Mesothelial cell of epicardium (in vitro differentiated cells): Measurements from ENCODE around the gene PDE6G. TPM values are rescaled to one million over a fixed set of nuclear protein-coding genes. Genes with fewer than 3 reads are reported as not detected.
A peak's percentile ranks its signal among the peaks of the same experiment; 100 is the strongest.

Source experiments
- DNase-seq, 2 experiments: peaks; one replicate each; pipeline ENCODE4 v3.0.0; 2021; ENCODE audit warnings: low spot score in 2 of 2; ENCODE audit not compliant: unreplicated experiment in 2 of 2
- H3K27ac Mint-ChIP-seq: 2 replicates; pipeline ENCODE4 v1.8.0; 2021; ENCODE audit warnings: mixed read lengths
- H3K27me3 Mint-ChIP-seq: 2 replicates; pipeline ENCODE4 v1.8.0; 2021; ENCODE audit warnings: low read depth, mixed read lengths
- H3K36me3 Mint-ChIP-seq: 2 replicates; pipeline ENCODE4 v1.8.0; 2021; ENCODE audit warnings: mixed read lengths
- H3K4me1 Mint-ChIP-seq: 2 replicates; pipeline ENCODE4 v1.8.0; 2021; ENCODE audit warnings: mixed read lengths
- H3K4me3 Mint-ChIP-seq: 2 replicates; pipeline ENCODE4 v1.8.0; 2021; ENCODE audit warnings: mild to moderate bottlenecking, moderate library complexity, mixed read lengths
- H3K9me3 Mint-ChIP-seq: 2 replicates; pipeline ENCODE4 v1.8.0; 2021; ENCODE audit warnings: mixed read lengths
- CTCF ChIP-seq: fragments of 200-600 bp; sonication (generic); IDR thresholded peaks from one replicate; pipeline ENCODE4 v1.5.0; 2021; ENCODE audit warnings: antibody characterized with exemption; ENCODE audit not compliant: unreplicated experiment
- total RNA-seq: library from RNA; stranded (reverse); gene quantifications from 3 replicates; pipeline ENCODE4 v1.2.1, GENCODE V29; 2021

Gene PDE6G
- total RNA-seq, 1 donor from 2014 or later: 1.4 TPM

- no peaks in the 10 kb centered on the region for H3K27me3 Mint-ChIP-seq
- DNase-seq: no peak
- no peak for TF ChIP-seq CTCF
- H3K9me3 Mint-ChIP-seq: no peaks in the 10 kb centered on the region
- peaks cover 5% of the 10 kb centered on the region for H3K4me1 Mint-ChIP-seq
- H3K36me3 Mint-ChIP-seq: peaks cover 14% of the 10 kb centered on the region
- H3K4me3 Mint-ChIP-seq: no peak overlapping the region
- H3K27ac Mint-ChIP-seq: no peak overlapping the region
These were observed 33.7 kb upstream of the PDE6G start for GRCh38 chr17:81690066-81690465.

DNA sequence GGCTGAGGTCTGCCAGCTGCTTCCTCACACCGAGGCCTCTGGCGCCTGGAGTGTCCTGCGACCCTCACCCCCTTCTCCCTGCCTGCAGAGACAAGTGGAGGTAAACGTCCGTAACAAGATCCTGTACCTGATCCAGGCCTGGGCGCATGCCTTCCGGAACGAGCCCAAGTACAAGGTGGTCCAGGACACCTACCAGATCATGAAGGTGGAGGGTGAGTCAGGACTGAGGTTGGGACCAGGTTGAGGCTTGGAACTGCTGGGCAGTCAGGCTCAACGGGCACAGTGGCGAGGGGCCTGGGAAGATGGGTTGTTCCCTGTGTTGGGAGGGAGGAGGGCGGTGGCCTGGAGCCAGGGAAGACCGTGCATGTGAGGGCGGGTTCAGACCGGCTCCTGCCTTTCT, 32.3 kb upstream of the PDE6G start:
- Mint-ChIP-seq H3K9me3 (no peaks in the 10 kb centered on the region), H3K4me1 (peaks cover 14% of the 10 kb centered on the region), H3K36me3 (peaks cover 14% of the 10 kb centered on the region), H3K27ac (no peak overlapping the region), H3K4me3 (no peak overlapping the region), H3K27me3 (no peaks in the 10 kb centered on the region)
- DNase-seq: no peak
- no peak for TF ChIP-seq CTCF

DNA sequence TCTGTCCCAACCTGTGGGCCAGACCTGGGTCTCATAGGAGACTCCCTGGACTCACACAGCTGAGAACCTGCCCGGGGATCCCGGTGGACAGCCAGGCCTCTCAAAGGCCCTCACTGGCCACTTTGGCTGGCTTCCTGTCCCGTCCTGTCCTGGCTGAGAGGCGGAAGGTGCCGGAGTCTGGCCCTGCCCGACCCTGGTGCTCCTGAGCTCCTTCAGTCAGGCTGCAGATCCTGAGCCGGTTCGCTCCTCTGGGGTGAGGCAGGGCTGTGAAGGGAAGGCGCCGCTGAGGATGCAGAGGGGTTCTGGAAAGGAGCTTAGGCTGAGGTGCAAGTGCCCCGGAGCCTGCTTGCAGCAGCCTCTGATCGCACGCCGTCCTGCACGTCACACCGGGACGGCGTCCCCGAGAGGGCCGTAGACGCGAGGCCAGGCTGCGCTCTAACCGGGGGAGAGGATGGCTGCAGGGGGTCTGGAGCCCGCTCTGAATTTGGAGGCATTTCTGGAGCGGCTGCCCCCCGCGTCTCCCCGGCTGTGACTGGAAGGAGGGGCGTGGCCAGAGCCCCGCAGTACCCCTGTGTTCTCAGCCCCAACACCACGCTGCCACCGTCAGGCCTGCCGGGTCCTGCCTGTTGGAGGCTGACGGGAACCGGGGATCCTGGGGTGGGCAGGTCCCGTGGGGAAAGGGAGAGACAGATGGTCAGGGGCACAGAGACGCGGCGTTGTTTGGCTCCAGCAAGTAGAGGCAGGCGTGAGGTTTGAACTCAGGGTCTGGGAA, 31.6 kb upstream of the PDE6G start:
- Mint-ChIP-seq H3K4me3 (no peak overlapping the region), H3K27ac (no peak overlapping the region), H3K4me1 (peaks cover 16% of the 10 kb centered on the region), H3K27me3 (no peaks in the 10 kb centered on the region), H3K36me3 (peaks cover 14% of the 10 kb centered on the region), H3K9me3 (no peaks in the 10 kb centered on the region)
- TF ChIP-seq CTCF: no peak
- no peak for DNase-seq

- H3K4me3 Mint-ChIP-seq: no peak overlapping the region
- no peak for DNase-seq
- H3K4me1 Mint-ChIP-seq: peaks cover 23% of the 10 kb centered on the region
- no peak overlapping the region for H3K27ac Mint-ChIP-seq
- no peaks in the 10 kb centered on the region for H3K27me3 Mint-ChIP-seq
- H3K9me3 Mint-ChIP-seq: no peaks in the 10 kb centered on the region
- no peak for TF ChIP-seq CTCF
- peaks cover 12% of the 10 kb centered on the region for H3K36me3 Mint-ChIP-seq
These were observed 30.3 kb upstream of the PDE6G start for GRCh38 chr17:81686614-81687013.

DNA sequence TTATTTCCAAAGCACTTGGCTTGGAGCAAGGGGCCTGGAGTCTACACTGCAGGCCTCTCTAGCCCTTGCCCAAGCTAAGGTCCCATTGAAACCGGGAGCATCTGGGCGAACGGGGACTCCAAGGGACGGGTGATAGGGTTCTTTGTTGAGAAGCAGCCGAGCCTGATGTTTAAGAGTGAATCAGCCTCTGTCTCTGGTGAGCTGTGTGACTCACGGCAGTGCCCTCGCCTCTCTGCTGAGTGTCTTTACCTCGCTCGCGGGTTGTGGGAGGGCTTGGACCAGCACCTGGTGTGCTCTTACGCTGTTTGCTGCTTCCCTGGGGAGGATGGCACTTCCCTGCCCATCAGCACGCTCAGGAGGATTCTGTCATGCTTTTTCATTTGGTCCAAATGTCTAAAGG, 28.8 kb upstream of the PDE6G start:
- no peaks in the 10 kb centered on the region for H3K9me3 Mint-ChIP-seq
- peaks cover 12% of the 10 kb centered on the region for H3K36me3 Mint-ChIP-seq
- H3K4me3 Mint-ChIP-seq: peak overlapping the region; percentile 76
- no peaks in the 10 kb centered on the region for H3K27me3 Mint-ChIP-seq
- TF ChIP-seq CTCF: no peak
- DNase-seq: no peak
- H3K4me1 Mint-ChIP-seq: peaks cover 23% of the 10 kb centered on the region
- peak overlapping the region; percentile 87 for H3K27ac Mint-ChIP-seq
